Cardiac septum (tissue), 1 donor: ENCODE results near the gene POLD4. TPM values are rescaled to one million over a fixed set of nuclear protein-coding genes. Genes with fewer than 3 reads are reported as not detected.
A peak's percentile ranks its signal among the peaks of the same experiment; 100 is the strongest.
"Not testable (repeated sequence)": the region's sequence is repeated elsewhere in the genome, so short reads cannot be mapped to it uniquely, and the experiment has no call there.

ENCODE experiments used
- DNase-seq: peaks from one replicate; pipeline ENCODE4 v3.0.0-alpha.2; 2020; ENCODE audit warnings: low spot score
- intact Hi-C: fragments of 100-400 bp; cut with DNase I; formaldehyde crosslinking; loops from one replicate; pipeline ENCODE4 v1.14.0; 2022
- long read RNA-seq: library from polyadenylated mRNA; unstranded; transcript quantifications from one replicate; pipeline ENCODE4 v2.0.0, GENCODE V29; 2021
- total RNA-seq: library from RNA; stranded (reverse); fragmentation: NEBNext Ultra II Directional; extraction: Animal tissue kit (Norgen Biotek cat#: 25700); gene quantifications from one replicate; pipeline ENCODE4 v1.2.1, GENCODE V29; 2021
- donor health status: DM: no; HTN: no; CAD: no.

Gene POLD4
- 61.6 TPM for total RNA-seq
- long read RNA-seq, transcript POLD4-201 (4 exons, 918 nt), result major isoform, 41 of 106 reads
- long read RNA-seq, transcript POLD4-207 (4 exons, 584 nt), result minor isoform, 9 of 106 reads
- long read RNA-seq, transcript POLD4-205 (4 exons, 1,486 nt), result minor isoform, 13 of 106 reads
- long read RNA-seq, transcript POLD4-209 (2 exons, 860 nt), result minor isoform, 39 of 106 reads
- long read RNA-seq, partial matches to known transcripts, result 0 of 106 reads
- long read RNA-seq, other reads (novel, unspliced or antisense), result 1 of 106 reads

- peak; percentile 100 for DNase-seq
- intact Hi-C loops, result loop anchor here (1.0 kb wide), 2 partner anchors 21 to 36 kb away; no protein-coding TSS in a partner anchor
Observed at GRCh38 chr11:67353317-67354074, at the start of gene POLD4. POLD4 (minus strand) TSS chr11:67353546; CDS start chr11:67353399, 147 bp downstream.

GRCh38 chr11:67403085-67403484 is 49.7 kb upstream of the POLD4 start:
- DNase-seq, intact Hi-C loops: not testable (repeated sequence)

GRCh38 chr11:67402192-67402839 is 49.0 kb upstream of the POLD4 start:
- DNase-seq, intact Hi-C loops: not testable (repeated sequence)

DNA sequence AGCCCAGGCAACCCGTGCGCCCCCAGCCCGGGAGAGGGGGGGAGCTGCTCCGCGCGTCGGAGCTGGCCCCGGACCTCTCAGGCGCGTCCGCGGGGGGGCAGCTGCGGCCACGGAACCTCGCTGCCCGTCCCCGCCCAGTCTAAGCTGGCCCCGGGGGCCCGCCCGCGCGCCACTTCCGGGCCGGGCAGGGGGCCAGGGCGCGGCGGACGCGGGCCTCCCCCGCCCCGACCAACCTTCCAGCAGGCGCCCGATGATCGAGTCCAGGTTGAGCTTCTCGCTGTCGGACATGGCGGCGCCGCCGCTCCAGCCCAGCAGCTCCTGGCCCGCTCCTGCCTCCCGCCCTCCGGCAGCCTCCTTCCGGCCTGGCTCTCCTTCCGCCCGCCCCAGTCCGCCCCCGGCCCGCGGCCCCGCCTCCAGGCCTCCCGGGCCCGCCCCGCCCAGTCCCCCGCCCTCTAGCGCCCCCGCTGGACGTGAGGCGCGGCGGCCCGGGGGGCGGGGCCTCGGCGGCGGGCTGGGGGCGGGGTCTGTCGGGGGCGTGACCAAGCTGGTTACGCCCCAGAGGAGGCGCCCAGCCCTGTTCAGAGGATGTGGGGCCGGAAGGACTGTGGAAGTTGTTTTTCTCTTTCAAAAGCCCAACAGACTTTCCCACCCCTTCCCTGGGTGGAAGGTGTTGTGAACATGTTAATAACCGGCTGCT is 48.3 kb upstream of the POLD4 start, which contains the start of gene PPP1CA:
TSS of gene PPP1CA (minus strand) at position 364 of the 697 bp plus-strand sequence. CDS start at position 288, 76 bp downstream.
- intact Hi-C loops, result loop anchor here (1.0 kb wide), 2 partner anchors 68 to 82 kb away; partner anchors contain the start of genes AIP and TMEM134
- peak; percentile 97 for DNase-seq

DNA sequence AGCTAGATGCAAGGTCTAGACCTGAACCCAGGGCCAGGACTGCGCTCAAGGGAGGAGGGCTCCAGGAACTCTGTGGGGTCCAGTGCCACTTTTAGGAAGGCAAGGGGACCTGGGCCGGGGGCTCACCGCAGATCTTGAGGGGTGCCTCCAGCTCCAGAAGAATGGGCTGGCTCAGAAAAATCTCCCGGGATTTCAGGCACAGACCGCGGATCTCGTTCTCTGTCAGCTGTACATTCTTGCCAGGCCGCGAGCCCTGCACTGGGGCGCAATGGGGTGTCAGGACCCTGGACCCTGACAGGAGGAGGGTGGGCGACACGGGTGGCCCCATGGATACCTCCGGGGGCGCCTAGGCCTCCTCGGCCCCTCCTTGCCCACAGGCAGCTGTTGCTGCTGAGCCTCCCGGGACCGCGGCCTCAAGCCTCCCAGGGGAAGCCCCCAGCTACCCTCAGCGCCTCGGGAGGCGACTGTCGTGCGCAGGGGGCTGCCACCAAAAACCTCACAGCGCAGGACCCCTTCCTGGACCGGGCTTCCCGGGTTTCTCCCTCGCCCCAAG is 47.7 kb upstream of the POLD4 start:
- DNase-seq, result no peak
- intact Hi-C loops, result loop anchor here (1.0 kb wide), 2 partner anchors 68 to 82 kb away; partner anchors contain the start of genes AIP and TMEM134

GRCh38 chr11:67400251-67400941 is 47.0 kb upstream of the POLD4 start:
- intact Hi-C loops, result no loop called here

GRCh38 chr11:67398661-67399563 is 45.6 kb upstream of the POLD4 start:
- intact Hi-C loops, result no loop called here
- DNase-seq, result no peak

More at GRCh38 chr11:67400251-67400941, 47.0 kb upstream of the POLD4 start:
- no peak for DNase-seq

DNA sequence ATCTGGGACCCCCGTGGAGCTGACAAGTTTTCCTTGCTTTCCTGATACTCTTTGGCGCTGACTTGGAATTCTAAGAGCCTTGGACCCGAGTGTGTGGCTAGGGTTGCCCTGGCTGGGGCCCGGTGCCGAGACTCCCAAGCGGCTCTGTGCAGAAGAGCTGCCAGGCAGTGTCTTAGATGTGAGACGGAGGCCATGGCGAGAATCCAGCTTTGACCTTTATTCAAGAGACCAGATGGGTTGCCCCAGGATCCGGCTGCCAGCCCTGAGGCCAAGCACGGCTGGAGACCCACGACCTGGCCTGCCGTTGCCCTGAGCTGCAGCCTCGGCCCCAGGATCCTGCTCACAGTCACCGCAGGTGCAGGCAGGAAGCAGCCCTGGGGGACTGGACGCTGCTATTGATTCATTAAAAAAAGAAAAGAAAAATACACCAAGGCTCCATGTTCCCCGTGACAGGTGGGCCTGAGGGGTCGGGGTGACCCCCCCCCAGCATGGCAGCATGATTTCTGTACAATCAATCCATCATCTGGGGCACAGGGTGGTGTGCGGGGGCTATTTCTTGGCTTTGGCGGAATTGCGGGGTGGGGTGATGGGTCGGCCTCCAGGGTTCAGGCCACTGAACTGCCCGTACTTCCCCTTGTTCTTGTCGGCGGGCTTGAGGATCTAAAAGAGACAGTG is 44.8 kb upstream of the POLD4 start:
- no peak for DNase-seq
- intact Hi-C loops, result no loop called here

- intact Hi-C loops, result no loop called here
Observed at GRCh38 chr11:67397536-67397935, 44.2 kb upstream of the POLD4 start.

DNA sequence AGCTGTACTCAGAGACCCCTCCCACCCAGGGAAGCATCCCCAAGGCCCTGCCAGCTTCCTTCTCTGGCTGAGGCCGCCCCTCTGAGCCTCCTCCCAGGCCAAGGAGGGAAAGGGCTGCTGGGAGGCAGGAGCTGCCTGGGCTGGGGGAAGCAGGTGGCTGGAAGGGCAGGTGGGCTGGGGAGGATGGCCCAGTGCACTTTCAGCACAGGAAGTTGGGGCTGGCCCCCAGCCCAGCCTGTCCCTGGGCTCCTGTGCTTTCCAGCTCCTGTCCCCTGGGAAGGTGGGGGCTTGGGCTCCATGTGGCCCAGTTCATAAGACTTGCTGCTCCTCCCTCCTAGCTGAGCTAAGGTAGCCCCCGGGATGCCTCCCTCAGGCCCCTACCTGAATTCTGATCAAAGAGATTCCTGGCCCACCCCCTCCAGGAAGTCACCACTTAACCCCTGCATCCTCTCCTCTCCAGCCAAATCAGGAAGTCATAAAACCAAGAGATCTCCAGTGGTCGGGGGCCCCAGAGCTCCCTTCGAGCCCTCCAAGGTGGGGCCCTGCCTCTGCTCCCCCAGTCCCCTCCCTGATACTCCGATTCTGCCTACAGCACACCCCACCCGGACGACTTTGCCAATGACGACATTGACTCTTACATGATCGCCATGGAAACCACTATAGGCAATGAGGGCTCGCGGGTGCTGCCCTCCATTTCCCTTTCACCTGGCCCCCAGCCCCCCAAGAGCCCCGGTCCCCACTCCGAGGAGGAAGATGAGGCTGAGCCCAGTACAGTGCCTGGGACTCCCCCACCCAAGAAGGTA is 43.4 kb upstream of the POLD4 start:
- DNase-seq, result no peak
- intact Hi-C loops, result no loop called here

More at GRCh38 chr11:67397536-67397935, 44.2 kb upstream of the POLD4 start:
- no peak for DNase-seq

- intact Hi-C loops, result no loop called here
- no peak for DNase-seq
Observed at GRCh38 chr11:67396259-67396581, 42.9 kb upstream of the POLD4 start.

DNA sequence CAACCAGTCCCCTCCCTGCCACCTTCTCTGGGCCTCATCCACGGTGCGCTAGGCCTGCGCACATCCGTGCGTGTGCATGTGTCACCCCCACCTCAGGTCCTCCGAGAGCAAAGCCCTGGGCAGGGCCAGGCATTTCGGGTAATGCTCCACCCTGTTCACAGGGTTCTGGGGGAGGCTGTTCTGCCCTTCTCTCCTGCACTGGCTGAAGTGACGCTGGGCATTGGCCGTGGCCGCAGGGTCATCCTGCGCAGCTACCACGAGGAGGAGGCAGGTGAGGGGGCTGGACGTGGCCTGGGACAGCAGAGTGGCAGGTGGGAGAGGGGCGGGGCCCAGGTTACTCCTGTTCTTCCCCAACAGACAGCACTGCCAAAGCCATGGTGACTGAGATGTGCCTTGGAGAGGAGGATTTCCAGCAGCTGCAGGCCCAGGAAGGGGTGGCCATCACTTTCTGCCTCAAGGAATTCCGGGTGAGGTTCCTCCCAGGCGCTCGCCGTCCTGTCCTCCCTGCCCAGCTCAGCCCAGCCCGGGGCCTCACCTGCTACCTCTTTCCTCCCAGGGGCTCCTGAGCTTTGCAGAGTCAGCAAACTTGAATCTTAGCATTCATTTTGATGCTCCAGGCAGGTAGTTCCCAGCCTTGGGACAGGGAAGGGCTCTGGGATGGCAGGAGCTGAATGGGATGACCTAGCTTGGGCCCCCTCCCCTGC is 42.4 kb upstream of the POLD4 start:
- no peak for DNase-seq
- intact Hi-C loops, result no loop called here

GRCh38 chr11:67393990-67394389 is 40.6 kb upstream of the POLD4 start:
- DNase-seq, result no peak
- intact Hi-C loops, result loop anchor here (5.0 kb wide), 1 partner anchor 33 kb away; the partner anchor contains the start of gene RPS6KB2

DNA sequence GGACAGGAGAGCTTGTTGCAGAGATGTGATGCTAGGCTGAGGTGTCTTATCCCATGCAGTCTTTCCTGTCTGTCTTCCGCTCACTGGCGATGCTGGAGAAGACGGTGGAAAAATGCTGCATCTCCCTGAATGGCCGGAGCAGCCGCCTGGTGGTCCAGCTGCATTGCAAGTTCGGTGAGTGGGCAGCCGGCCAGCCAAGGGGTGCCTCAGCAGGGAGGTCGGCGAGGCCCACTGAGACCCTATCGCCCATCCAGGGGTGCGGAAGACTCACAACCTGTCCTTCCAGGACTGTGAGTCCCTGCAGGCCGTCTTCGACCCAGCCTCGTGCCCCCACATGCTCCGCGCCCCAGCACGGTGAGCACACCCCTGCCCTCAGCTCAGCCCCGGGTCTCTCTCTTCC is 40.1 kb upstream of the POLD4 start:
- DNase-seq, result no peak
- intact Hi-C loops, result loop anchor here (5.0 kb wide), 1 partner anchor 34 kb away; the partner anchor contains the start of gene RPS6KB2

DNA sequence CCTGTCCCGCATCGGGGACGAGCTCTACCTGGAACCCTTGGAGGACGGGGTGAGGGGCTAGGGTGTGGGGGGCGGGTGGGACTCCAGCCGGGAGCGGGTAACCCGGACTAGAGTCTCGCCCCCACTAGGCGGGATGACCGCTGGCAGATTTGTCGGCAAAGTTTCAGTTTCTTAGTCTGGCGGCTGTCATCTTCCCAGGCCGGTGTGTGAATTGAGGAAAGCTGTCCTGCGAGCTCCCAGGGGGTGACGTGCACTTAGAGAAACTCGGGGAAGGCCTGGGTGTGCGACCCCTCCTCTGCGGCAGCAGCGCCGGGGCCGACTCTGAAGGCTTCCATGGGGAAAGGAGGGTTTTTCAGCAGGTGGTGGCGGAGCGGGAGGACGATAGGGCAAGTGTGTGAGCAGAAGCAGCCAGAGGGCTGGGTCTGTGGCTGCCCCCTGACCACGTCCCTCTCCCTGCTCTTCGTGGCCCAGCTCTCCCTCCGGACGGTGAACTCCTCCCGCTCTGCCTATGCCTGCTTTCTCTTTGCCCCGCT is 38.9 kb upstream of the POLD4 start:
- intact Hi-C loops, result loop anchor here (5.0 kb wide), 1 partner anchor 35 kb away; the partner anchor contains the start of gene RPS6KB2
- DNase-seq, result no peak
